NK-92 (cell line): Measurements from ENCODE around the gene LRRC41.
"Not testable (repeated sequence)": the region's sequence is repeated elsewhere in the genome, so short reads cannot be mapped to it uniquely, and the experiment has no call there.

ENCODE experiments used
- DNase-seq: peaks from one replicate; lab custom pipeline; 2025; ENCODE audit not compliant: unreplicated experiment; lab: John Stamatoyannopoulos, UW

The LRRC41 gene

GRCh38 chr1:46303038-46303871 lies at the start of gene LRRC41, which contains the start of gene UQCRH:
Gene LRRC41 (minus strand): TSS chr1:46303616. CDS start chr1:46303322, 294 bp downstream.
Gene UQCRH (plus strand): TSS chr1:46303698. CDS start chr1:46303767, 69 bp downstream.
- DNase-seq = peak; percentile 44

GRCh38 chr1:46352363-46352762 lies 48.9 kb upstream of the LRRC41 start:
- DNase-seq = no peak

- DNase-seq = no peak
Observed at GRCh38 chr1:46345281-46345680, 41.9 kb upstream of the LRRC41 start.

GRCh38 chr1:46344481-46344880 lies 41.1 kb upstream of the LRRC41 start:
- no peak for DNase-seq

GRCh38 chr1:46343705-46344104 lies 40.3 kb upstream of the LRRC41 start:
- no peak for DNase-seq

- DNase-seq = no peak
Observed at GRCh38 chr1:46343351-46343695, 39.9 kb upstream of the LRRC41 start.

GRCh38 chr1:46342677-46343350 lies 39.4 kb upstream of the LRRC41 start:
- DNase-seq = no peak

- no peak for DNase-seq
Observed at GRCh38 chr1:46342084-46342656, 38.8 kb upstream of the LRRC41 start.

GRCh38 chr1:46341222-46342083 lies 38.0 kb upstream of the LRRC41 start:
- no peak for DNase-seq

- no peak for DNase-seq
Observed at GRCh38 chr1:46340404-46341221, 37.2 kb upstream of the LRRC41 start, which contains the start of gene NSUN4. Gene NSUN4 (plus strand): TSS chr1:46340807. CDS start chr1:46340827, 20 bp downstream.

- DNase-seq = not testable (repeated sequence)
Observed at GRCh38 chr1:46337409-46337808, 34.0 kb upstream of the LRRC41 start.

GRCh38 chr1:46335081-46335480 lies 31.7 kb upstream of the LRRC41 start:
- DNase-seq = no peak

GRCh38 chr1:46334030-46334384 lies 30.6 kb upstream of the LRRC41 start:
- no peak for DNase-seq

GRCh38 chr1:46333300-46334029 lies 30.0 kb upstream of the LRRC41 start:
- no peak for DNase-seq

- DNase-seq = not testable (repeated sequence)
Observed at GRCh38 chr1:46331786-46332540, 28.5 kb upstream of the LRRC41 start.

- not testable (repeated sequence) for DNase-seq
Observed at GRCh38 chr1:46330381-46330780, 27.0 kb upstream of the LRRC41 start.

GRCh38 chr1:46329807-46330206 lies 26.4 kb upstream of the LRRC41 start:
- DNase-seq = not testable (repeated sequence)

- DNase-seq = not testable (repeated sequence)
Observed at GRCh38 chr1:46328182-46328581, 24.8 kb upstream of the LRRC41 start.
